ENCODE data around the gene COL16A1. TPM values are rescaled to one million over a fixed set of nuclear protein-coding genes. Genes with fewer than 3 reads are reported as not detected.

The COL16A1 gene
- total RNA-seq, 6 experiments from 2014 or later: 74.1 to 100 (median 87.6) TPM

DNA sequence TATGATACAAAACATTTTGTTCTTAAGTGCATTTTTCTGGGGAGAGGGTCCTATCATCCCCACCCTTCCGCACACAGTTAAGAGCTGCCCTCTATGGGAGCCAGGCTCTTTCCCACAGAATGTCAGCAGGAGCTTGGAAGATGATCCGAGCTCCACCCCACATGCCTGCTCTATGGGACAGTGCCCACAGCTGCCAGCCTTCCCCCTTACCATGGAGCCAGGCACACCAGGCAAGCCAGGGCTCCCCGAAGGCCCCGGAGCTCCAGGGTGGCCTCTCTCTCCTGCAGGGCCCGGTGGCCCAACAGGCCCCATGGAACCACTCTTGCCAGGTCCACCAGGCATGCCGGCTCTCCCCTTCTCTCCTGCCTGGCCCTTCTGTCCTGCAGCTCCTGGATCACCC, 48.7 kb downstream of the COL16A1 start:
- no peak for DNase-seq
- H3K36me3 Mint-ChIP-seq (ENCODE audit: low read depth): peaks cover 26% of the 10 kb centered on the region
- no peaks in the 10 kb centered on the region for H3K27me3 Mint-ChIP-seq (ENCODE audit: insufficient read depth)
- H3K4me1 Mint-ChIP-seq (ENCODE audit: low read depth): peaks cover 21% of the 10 kb centered on the region; the same call in 1 of the 2 replicates
- H3K4me3 Mint-ChIP-seq: no peak overlapping the region
- H3K27ac Mint-ChIP-seq: no peak overlapping the region
- no peaks in the 10 kb centered on the region for H3K9me3 Mint-ChIP-seq
- TF ChIP-seq, protein P1, sequence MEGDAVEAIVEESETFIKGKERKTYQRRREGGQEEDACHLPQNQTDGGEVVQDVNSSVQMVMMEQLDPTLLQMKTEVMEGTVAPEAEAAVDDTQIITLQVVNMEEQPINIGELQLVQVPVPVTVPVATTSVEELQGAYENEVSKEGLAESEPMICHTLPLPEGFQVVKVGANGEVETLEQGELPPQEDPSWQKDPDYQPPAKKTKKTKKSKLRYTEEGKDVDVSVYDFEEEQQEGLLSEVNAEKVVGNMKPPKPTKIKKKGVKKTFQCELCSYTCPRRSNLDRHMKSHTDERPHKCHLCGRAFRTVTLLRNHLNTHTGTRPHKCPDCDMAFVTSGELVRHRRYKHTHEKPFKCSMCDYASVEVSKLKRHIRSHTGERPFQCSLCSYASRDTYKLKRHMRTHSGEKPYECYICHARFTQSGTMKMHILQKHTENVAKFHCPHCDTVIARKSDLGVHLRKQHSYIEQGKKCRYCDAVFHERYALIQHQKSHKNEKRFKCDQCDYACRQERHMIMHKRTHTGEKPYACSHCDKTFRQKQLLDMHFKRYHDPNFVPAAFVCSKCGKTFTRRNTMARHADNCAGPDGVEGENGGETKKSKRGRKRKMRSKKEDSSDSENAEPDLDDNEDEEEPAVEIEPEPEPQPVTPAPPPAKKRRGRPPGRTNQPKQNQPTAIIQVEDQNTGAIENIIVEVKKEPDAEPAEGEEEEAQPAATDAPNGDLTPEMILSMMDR (IDR thresholded peaks at IDR 0.05): no peak

DNA sequence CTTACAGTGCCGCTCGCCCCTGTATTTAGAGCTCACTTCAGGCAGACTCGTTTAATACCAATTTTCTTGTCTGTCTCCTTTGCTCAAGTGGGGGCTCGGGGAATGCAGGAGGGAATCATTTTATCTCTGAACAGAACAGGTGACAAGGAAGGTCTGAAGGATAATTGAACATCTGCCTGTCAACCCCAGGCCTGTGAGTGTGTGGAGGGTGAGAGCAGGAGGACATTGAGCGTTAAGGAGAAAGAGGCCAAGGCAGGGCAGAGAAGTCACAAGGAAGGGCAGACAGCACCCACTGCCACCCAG, 49.4 kb downstream of the COL16A1 start:
- H3K9me3 Mint-ChIP-seq: no peaks in the 10 kb centered on the region
- no peak for DNase-seq
- H3K27me3 Mint-ChIP-seq (ENCODE audit: insufficient read depth): peaks cover 3% of the 10 kb centered on the region; the same call in 1 of the 2 replicates
- H3K4me3 Mint-ChIP-seq: no peak overlapping the region
- TF ChIP-seq, protein P1 (IDR thresholded peaks at IDR 0.05): no peak
- H3K36me3 Mint-ChIP-seq (ENCODE audit: low read depth): peaks cover 26% of the 10 kb centered on the region
- peaks cover 25% of the 10 kb centered on the region; the same call in 1 of the 2 replicates for H3K4me1 Mint-ChIP-seq (ENCODE audit: low read depth)
- no peak overlapping the region for H3K27ac Mint-ChIP-seq

DNA sequence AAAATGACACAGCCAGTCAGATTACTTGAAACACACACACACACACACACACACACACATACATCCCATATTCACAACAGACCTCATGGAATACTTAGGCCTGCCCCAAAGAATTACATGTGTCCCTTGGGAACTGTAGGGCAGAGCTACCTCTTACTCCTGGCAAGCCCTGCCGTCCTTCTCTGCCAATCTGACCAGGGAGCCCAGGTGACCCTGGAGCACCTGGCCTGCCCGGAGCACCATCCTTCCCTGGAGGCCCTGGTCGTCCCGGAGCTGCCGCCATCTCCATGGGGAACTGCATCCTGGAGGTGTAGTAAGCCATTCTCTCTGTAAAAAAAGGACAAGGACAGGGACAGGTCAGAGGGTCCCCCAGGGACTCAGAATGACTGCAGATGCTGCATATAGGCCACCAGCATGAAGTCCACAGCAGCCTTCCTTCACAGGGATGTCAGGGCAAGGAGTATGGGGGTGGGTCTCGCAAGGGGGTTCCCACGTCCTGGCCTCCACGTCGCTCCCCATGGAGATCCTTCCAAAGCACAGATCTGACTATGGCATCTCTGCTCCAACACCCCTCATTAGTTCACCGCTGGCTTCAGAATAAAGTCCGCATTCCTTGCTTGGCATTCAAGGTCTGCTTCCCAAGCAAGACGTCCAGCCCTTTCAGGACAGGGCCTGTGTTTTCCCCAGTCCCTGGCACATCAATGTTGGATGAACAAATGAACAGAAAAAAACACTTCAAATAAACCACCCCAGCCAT, 49.9 kb downstream of the COL16A1 start:
- H3K4me3 Mint-ChIP-seq: no peak overlapping the region
- TF ChIP-seq, protein P1 (IDR thresholded peaks at IDR 0.05): no peak
- H3K9me3 Mint-ChIP-seq: no peaks in the 10 kb centered on the region
- peaks cover 3% of the 10 kb centered on the region; the same call in 1 of the 2 replicates for H3K27me3 Mint-ChIP-seq (ENCODE audit: insufficient read depth)
- no peak for DNase-seq
- peaks cover 26% of the 10 kb centered on the region for H3K36me3 Mint-ChIP-seq (ENCODE audit: low read depth)
- H3K27ac Mint-ChIP-seq: no peak overlapping the region
- peaks cover 19% of the 10 kb centered on the region; the same call in 1 of the 2 replicates for H3K4me1 Mint-ChIP-seq (ENCODE audit: low read depth)

DNA sequence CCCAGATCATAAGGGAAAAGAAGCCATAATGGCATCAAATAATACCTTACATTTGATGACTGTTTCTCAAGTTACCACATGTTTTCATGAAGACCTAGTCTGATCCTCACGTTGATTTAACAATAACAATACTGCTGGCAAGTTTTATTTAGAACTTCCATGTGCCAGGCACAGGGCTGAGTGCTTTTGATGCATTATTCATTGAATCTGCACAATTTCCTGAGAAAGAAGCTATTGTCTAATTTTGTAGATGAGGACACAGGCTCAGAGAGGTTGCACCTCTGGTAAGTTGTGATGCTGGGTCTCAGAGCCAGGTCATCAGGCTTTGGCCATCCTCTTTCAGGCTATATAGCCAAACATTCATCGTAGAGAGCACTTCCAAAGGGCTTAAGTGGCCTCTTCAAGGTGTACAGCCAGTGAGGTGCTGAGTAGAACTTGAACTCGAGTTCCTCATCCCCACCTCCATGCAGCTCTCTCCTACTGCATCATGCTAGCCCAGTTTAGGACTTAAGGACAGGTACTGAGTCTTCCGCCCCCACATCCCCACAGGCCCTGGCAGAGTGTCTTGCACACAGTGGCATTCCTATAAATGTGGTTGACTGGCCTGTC, 50.8 kb downstream of the COL16A1 start:
- peaks cover 3% of the 10 kb centered on the region; the same call in 1 of the 2 replicates for H3K27me3 Mint-ChIP-seq (ENCODE audit: insufficient read depth)

DNA sequence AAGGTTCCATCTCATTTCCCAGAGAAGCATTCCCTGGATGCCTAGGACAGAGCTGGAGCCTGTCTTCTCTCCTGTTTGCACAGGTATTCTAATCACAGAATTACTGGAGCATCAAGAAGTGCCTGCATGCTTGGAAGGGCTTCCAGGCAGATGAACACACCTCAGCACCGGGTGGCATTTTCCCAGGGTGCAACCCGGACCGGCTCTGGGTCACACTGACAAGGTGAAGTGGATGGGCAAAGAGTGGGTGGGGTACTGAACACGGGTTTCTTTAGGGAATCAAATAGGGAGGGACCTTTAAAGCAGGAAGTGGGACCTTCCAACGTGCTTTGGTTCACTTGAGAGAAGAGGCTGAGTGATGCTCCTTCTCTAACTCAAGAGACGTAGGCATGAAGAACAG, 52.1 kb downstream of the COL16A1 start:
- TF ChIP-seq, protein P1 (IDR thresholded peaks at IDR 0.05): no peak
- no peaks in the 10 kb centered on the region for H3K9me3 Mint-ChIP-seq
- no peak for DNase-seq
- no peak overlapping the region for H3K27ac Mint-ChIP-seq
- H3K36me3 Mint-ChIP-seq (ENCODE audit: low read depth): peaks cover 23% of the 10 kb centered on the region
- peaks cover 3% of the 10 kb centered on the region; the same call in 1 of the 2 replicates for H3K27me3 Mint-ChIP-seq (ENCODE audit: insufficient read depth)
- no peak overlapping the region for H3K4me3 Mint-ChIP-seq
- H3K4me1 Mint-ChIP-seq (ENCODE audit: low read depth): peaks cover 25% of the 10 kb centered on the region

More for the DNA sequence above, 50.8 kb downstream of the COL16A1 start:
- H3K4me3 Mint-ChIP-seq: no peak overlapping the region
- H3K27ac Mint-ChIP-seq: no peak overlapping the region
- TF ChIP-seq, protein P1 (IDR thresholded peaks at IDR 0.05): no peak
- no peaks in the 10 kb centered on the region for H3K9me3 Mint-ChIP-seq
- no peak for DNase-seq
- peaks cover 17% of the 10 kb centered on the region; the same call in 1 of the 2 replicates for H3K4me1 Mint-ChIP-seq (ENCODE audit: low read depth)
- peaks cover 26% of the 10 kb centered on the region for H3K36me3 Mint-ChIP-seq (ENCODE audit: low read depth)
